T-helper 2 cell treated with Interferon-gamma antibody and Interleukin-4, amounts not matched to agents 5 μg/mL and 100 μg/mL, for 36 hours (primary cell): ENCODE results near the gene CFAP61.
"Not testable (repeated sequence)": the region's sequence is repeated elsewhere in the genome, so short reads cannot be mapped to it uniquely, and the experiment has no call there.

Experiments
- DNase-seq: peaks from one replicate; pipeline ENCODE4 v3.0.0; 2021; ENCODE audit warnings: low spot score
- H3K27ac Mint-ChIP-seq: one replicate; pipeline ENCODE4 v1.8.0; 2021; ENCODE audit warnings: mild to moderate bottlenecking, mixed read lengths
- H3K27me3 Mint-ChIP-seq: one replicate; pipeline ENCODE4 v1.8.0; 2021; ENCODE audit warnings: low read depth, mixed read lengths
- H3K36me3 Mint-ChIP-seq: one replicate; pipeline ENCODE4 v1.8.0; 2021; ENCODE audit warnings: low read depth, mixed read lengths
- H3K4me1 Mint-ChIP-seq: one replicate; pipeline ENCODE4 v1.8.0; 2021; ENCODE audit warnings: low read depth, mixed read lengths
- H3K4me3 Mint-ChIP-seq: one replicate; pipeline ENCODE4 v1.8.0; 2022; ENCODE audit warnings: mild to moderate bottlenecking, moderate library complexity, mixed read lengths
- H3K9me3 Mint-ChIP-seq: one replicate; pipeline ENCODE4 v1.8.0; 2021; ENCODE audit warnings: mixed read lengths

The CFAP61 gene

DNA sequence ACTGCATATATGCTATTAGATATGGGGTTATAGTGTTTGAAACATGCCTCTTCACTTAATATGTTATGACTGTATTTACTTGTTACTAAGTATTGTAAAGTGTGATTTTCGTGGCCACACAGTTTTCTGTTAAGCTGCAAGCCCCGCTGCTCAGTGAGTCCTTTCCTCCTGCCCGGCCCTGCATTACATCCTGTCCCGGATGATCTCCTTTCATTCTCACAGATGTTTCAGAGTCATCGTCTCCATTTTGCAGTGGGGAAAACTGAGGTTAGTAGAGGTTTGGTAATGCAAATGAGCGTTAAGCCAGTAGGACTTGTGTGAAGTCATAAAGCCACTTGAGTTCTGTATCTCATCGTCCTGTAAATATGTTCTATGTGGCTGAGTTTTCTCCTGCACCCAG lies 155.5 kb downstream of the CFAP61 start:
- Mint-ChIP-seq H3K4me1 (no peaks in the 10 kb centered on the region), H3K27me3 (peaks cover 2% of the 10 kb centered on the region), H3K36me3 (no peaks in the 10 kb centered on the region), H3K27ac (no peak overlapping the region), H3K4me3 (no peak overlapping the region), H3K9me3 (no peaks in the 10 kb centered on the region)
- no peak for DNase-seq

DNA sequence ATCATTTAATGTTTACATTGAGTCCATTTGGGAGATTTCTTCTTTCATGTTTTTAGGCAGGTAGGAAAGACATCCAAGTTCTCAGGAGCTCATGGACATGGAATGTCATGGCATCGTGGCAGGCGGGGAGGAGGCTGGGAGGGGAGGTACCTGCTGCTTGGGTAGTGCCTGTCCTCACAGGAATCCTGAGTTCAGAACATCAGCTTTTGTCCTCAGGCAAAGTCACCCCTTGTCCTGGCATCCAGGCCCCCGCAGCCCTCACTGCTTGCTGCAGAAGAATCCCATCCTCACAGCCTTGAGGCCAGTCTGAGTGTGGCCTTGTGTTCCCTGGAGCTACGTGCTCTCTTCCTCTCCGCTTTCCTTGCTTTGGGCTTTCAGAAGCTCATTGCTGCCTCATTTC lies 157.4 kb downstream of the CFAP61 start:
- Mint-ChIP-seq H3K4me1 (no peaks in the 10 kb centered on the region), H3K27me3 (peaks cover 2% of the 10 kb centered on the region), H3K27ac (no peak overlapping the region), H3K36me3 (no peaks in the 10 kb centered on the region), H3K9me3 (no peaks in the 10 kb centered on the region), H3K4me3 (no peak overlapping the region)
- DNase-seq = no peak

DNA sequence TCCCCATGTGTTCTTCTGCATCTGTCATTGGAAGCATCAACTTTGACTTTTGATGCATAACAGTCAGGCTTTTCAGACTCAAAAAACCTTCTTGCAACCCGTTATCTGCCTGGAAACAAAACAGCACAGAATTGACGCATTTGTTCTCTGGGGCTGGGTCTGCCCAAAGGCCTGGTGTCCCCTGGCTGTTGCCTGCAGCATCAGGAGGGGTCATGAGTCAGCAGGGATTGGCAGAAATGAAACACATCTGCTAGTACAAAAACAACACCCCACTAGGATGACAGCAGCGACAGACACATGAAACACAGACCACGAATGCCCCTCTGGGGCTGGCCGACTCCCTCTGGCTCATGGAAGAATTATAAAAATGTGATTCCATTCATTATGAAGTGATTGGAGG lies 158.0 kb downstream of the CFAP61 start:
- DNase-seq = no peak
- Mint-ChIP-seq H3K4me1 (no peaks in the 10 kb centered on the region), H3K9me3 (no peaks in the 10 kb centered on the region), H3K36me3 (no peaks in the 10 kb centered on the region), H3K27ac (no peak overlapping the region), H3K4me3 (no peak overlapping the region), H3K27me3 (peaks cover 2% of the 10 kb centered on the region)

DNA sequence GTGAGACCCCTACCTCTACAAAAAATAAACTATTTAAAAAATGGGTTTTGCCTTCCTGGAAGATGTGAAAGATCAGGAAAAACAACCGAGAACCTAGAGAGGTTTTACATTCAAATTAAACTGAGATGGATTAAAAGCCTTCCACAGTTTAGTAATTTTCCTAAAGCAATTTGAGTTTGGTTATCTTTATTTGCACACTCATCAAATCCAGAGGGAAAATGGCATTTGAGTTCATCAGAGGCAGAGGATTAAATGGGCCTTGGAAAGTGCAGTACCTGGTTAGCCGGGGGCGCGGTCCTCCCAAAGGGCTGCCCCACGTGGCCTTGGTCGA lies 158.6 kb downstream of the CFAP61 start:
- Mint-ChIP-seq H3K4me1 (no peaks in the 10 kb centered on the region), H3K27ac (no peak overlapping the region), H3K4me3 (no peak overlapping the region), H3K27me3 (peaks cover 2% of the 10 kb centered on the region), H3K36me3 (no peaks in the 10 kb centered on the region), H3K9me3 (no peaks in the 10 kb centered on the region)
- no peak for DNase-seq

DNA sequence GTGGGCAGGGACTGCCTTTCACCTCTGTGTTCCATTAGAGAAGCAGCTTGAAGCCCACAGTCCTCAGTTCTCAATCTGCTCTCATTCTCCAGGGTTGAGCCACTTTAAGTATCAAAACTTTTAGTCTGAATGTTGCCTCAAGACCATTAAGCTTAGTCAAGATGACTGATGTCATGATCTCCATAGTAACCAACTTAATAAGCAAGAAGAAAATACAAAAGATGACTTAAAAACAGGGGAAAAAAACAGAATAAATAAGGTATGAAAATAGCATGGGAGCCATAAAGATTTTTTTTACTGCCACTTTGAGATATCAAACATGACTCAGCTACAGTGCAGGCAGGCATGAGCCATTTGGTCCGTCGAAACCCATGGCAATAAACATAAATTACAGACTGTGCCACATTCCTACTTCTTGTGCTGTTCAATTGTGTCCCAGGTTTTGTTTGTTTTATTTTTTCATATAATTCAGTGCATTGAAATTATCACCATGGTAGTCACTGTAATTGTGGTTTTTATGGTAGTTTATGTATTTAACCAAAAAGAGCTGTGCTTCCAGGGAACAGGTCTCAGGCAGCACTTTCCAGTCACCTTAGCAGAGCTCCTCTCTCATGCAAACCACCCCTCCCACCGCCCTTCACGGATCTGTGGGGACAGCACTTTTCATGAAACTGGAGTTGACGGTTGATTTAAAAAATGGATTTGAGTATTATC lies 159.1 kb downstream of the CFAP61 start:
- Mint-ChIP-seq H3K9me3 (no peaks in the 10 kb centered on the region), H3K27me3 (peaks cover 2% of the 10 kb centered on the region), H3K4me1 (no peaks in the 10 kb centered on the region), H3K4me3 (no peak overlapping the region), H3K36me3 (no peaks in the 10 kb centered on the region), H3K27ac (no peak overlapping the region)
- DNase-seq = no peak

DNA sequence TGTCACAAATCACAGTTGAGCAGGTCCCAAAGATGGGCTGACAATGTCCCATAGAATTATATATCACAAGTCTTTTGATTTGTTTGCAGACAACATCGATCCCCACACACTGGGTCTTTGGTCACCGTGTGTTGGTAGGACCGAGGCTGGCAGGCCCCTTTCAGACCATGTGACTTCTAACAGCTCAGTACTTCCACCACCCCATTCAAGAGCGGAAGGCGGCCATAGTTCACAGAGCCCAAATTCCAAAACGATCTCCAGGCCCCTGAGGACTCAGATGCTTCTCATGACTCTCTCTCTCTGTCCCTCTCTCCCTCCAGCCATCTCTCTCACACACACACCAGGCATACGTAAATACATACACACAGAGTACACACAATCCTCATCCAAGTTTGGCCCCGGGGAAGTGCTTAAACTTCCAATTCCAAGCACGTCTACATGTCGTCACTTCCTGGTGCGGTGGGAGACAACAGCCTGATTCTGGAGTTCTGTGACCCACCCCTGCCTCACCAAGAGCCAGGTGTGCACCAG lies 159.7 kb downstream of the CFAP61 start:
- Mint-ChIP-seq H3K4me1 (no peaks in the 10 kb centered on the region), H3K4me3 (no peak overlapping the region), H3K36me3 (no peaks in the 10 kb centered on the region), H3K27me3 (peaks cover 2% of the 10 kb centered on the region), H3K9me3 (no peaks in the 10 kb centered on the region), H3K27ac (no peak overlapping the region)
- no peak for DNase-seq

DNA sequence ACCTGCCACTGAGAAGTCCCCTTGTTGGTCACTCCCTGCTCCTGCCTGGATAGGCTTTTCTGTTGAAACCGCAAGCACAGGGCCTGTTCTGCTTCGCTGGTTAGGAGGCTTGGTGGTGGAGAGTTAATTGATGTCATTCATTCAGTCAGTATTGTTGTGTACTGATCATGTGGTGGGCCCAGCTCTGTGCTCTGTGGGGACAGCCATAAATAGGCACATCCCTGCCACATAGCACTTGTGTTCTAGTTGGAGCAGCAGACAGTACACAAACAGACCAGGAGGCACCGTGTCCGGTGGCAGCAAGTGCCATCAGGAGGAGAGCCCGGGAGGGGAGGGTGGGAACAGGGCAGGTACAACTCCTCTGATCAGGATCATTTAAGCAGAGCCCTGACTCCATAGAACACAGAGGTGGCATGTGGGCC lies 160.4 kb downstream of the CFAP61 start:
- no peaks in the 10 kb centered on the region for H3K9me3 Mint-ChIP-seq
- no peak overlapping the region for H3K27ac Mint-ChIP-seq
- H3K4me3 Mint-ChIP-seq = no peak overlapping the region
- no peaks in the 10 kb centered on the region for H3K36me3 Mint-ChIP-seq
- H3K27me3 Mint-ChIP-seq = peaks cover 2% of the 10 kb centered on the region
- no peak for DNase-seq
- no peaks in the 10 kb centered on the region for H3K4me1 Mint-ChIP-seq

DNA sequence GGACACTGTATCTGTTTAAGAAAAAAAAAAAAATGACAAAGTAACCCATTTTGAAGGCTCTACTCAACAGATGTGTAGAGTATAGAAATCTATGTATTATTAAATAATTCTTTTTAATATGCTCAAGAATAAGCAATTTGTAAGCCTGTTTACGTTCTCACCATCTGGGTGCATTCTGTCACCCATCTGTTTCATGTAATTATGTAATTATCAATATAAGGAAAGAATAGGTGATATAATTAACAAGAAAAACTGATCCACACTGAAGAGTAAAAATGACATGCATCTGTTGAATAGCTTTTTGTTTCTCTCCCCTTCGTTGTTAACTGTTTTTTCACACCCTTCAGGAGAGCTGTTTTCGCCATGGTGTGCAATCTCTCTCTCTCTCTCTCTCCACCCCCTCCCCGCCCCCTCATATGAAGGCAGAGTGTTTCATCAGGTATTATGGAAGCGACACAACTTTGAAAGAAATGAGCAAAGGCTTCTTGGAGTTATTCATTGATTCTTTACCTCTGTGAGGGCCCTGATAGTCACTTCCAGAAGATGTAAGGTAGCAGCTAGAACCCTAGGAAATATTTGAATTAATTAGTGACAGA lies 161.3 kb downstream of the CFAP61 start:
- peaks cover 2% of the 10 kb centered on the region for H3K27me3 Mint-ChIP-seq
- H3K27ac Mint-ChIP-seq = no peak overlapping the region
- no peak for DNase-seq
- no peaks in the 10 kb centered on the region for H3K9me3 Mint-ChIP-seq
- H3K36me3 Mint-ChIP-seq = no peaks in the 10 kb centered on the region
- H3K4me1 Mint-ChIP-seq = no peaks in the 10 kb centered on the region
- no peak overlapping the region for H3K4me3 Mint-ChIP-seq

DNA sequence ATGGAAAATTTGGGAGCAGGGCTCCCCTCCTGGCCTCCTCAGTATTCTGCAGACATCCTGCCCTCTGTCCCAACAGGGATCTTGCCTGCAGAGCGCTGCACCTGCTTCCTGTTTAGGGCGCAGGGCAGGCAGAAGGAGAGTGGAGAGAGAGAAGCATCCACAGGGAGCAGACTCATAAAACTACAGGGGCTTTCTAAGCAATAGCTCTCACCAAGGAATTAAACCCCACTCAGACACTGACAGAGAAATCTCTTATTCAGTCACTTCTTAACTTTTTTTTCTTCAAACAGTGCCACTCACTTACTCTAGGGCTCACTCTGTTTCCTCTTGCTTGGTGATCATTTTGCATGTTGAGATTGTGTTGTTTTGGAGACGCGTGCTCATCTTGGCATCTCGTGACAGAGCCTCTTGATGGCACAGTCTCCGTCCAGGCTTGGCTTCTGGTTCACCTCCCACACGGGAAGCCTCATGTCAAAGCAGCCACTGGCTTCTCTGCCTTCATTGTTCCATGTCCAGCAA lies 162.5 kb downstream of the CFAP61 start:
- Mint-ChIP-seq H3K36me3 (no peaks in the 10 kb centered on the region), H3K4me1 (no peaks in the 10 kb centered on the region), H3K27ac (no peak overlapping the region), H3K4me3 (no peak overlapping the region), H3K9me3 (no peaks in the 10 kb centered on the region), H3K27me3 (peaks cover 2% of the 10 kb centered on the region)
- DNase-seq = no peak

DNA sequence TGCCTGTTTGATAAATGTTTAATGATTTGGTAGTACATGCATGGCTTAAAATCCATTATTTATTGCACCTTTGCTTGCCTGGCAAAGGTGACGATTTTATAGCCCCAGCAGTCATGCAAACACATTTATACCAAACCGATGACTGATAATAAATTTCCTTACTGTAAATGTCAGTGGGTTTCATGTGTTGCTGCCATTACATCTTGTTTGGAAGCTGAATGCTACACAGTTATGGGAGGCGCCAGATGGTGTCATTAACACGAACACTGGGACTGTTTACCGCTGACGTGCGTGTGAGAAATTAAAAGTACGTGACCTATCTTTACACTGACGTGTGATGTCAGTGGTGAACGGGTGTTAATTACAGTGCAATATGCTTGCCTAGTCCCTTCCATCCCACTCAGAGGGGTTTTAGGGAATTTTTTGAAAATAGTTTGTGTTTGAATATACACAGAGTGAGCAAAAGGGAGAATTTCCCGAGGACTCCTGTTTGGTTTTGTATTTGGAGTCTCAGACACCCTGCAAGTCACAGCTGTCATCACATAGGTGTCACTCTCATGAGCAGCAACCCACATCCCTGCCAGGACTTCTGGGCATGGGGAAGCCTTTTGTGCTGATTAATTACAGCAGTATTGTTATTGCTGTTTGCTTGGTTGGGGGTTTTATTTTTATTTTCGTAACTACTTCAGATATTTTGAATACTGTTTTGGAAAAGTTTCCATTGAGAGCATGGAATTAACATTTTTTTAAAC lies 163.8 kb downstream of the CFAP61 start:
- peaks cover 2% of the 10 kb centered on the region for H3K27me3 Mint-ChIP-seq
- no peak for DNase-seq
- H3K4me3 Mint-ChIP-seq = no peak overlapping the region
- no peak overlapping the region for H3K27ac Mint-ChIP-seq
- H3K9me3 Mint-ChIP-seq = no peaks in the 10 kb centered on the region
- H3K36me3 Mint-ChIP-seq = no peaks in the 10 kb centered on the region
- H3K4me1 Mint-ChIP-seq = no peaks in the 10 kb centered on the region

DNA sequence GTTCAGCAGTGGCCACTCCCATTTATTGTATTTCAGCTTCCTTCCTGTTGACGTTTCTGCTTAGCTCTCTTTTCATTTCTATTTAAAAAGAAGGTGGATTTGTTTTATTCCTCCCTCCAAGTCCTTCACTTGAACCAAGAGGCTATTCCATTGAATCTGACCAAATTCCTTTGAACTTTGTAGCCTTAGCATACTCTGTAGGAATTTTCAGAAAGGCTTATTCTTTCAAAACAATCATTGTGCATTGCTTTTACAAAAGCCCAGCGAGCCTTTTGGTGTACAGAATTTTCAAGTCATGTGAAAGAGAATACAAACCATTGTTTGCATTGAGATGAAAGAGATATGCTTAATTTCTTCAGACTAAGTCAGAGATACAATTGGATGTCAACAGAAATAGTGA lies 164.6 kb downstream of the CFAP61 start:
- no peak for DNase-seq
- Mint-ChIP-seq H3K27ac (no peak overlapping the region), H3K27me3 (peaks cover under 1% of the 10 kb centered on the region), H3K9me3 (no peaks in the 10 kb centered on the region), H3K4me1 (no peaks in the 10 kb centered on the region), H3K4me3 (no peak overlapping the region), H3K36me3 (no peaks in the 10 kb centered on the region)

DNA sequence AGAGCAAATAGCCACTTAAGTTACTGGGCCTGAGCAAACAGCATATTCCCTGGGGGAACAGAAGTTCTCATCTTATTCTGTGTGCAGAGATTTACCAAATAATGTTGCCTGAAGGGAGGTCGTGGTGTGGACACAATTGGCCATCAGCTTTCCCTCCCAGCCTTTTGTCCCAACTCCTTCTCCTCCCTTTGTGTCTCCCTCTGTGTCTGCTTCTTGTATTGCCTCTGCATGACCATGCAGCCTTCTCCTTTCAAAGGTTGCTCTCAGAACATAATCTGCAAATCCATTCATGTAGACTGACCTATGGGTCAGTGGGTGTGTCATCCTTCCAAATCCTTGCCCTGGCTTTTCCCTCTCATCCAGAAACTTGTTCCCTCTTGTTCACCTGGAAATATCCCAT lies 165.3 kb downstream of the CFAP61 start:
- Mint-ChIP-seq H3K9me3 (no peaks in the 10 kb centered on the region), H3K27ac (no peak overlapping the region), H3K4me1 (no peaks in the 10 kb centered on the region), H3K4me3 (no peak overlapping the region), H3K27me3 (no peaks in the 10 kb centered on the region), H3K36me3 (no peaks in the 10 kb centered on the region)
- DNase-seq = no peak

DNA sequence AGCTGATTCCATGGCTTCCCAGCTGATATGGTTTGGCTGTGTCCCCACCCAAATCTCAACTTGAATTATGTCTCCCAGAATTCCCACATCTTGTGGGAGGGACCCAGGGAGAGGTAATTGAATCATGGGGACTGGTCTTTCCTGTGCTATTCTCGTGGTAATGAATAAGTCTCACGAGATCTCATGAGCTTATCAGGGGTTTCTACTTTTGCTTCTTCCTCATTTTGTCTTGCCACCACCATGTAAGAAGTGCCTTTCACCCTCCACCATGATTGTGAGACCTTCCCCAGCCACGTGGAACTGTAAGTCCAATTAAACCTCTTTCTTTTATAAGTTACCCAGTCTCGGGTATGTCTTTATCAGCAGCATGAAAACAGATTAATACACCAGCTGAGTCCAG lies 165.8 kb downstream of the CFAP61 start:
- not testable (repeated sequence) for H3K27ac Mint-ChIP-seq, H3K4me1 Mint-ChIP-seq, H3K27me3 Mint-ChIP-seq, H3K9me3 Mint-ChIP-seq, DNase-seq, H3K36me3 Mint-ChIP-seq, H3K4me3 Mint-ChIP-seq

DNA sequence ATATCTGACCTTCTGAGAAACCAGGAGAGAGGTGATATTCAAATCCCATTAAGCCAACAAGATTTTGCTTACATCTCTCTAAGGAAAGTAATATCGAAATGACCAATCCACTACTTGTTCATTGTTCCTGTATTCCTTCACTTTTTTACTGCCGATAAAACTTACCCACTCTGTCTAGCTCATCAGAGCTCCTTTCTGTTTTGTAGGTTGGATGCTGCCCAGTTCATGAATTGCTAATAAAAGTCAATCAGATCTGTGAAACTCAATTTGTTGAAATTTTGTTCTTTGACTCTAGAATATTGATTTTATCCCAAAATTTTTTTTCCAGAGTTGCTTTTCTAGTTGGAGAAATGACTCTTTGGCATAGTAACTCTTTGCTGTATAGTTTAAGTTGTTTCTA lies 166.7 kb downstream of the CFAP61 start:
- H3K4me1 Mint-ChIP-seq = no peaks in the 10 kb centered on the region
- no peak overlapping the region for H3K4me3 Mint-ChIP-seq
- no peaks in the 10 kb centered on the region for H3K9me3 Mint-ChIP-seq
- H3K27me3 Mint-ChIP-seq = peaks cover 6% of the 10 kb centered on the region
- no peak for DNase-seq
- H3K27ac Mint-ChIP-seq = no peak overlapping the region
- no peaks in the 10 kb centered on the region for H3K36me3 Mint-ChIP-seq
